Measurements from ENCODE around the gene ZFYVE28.

The ZFYVE28 gene

DNA sequence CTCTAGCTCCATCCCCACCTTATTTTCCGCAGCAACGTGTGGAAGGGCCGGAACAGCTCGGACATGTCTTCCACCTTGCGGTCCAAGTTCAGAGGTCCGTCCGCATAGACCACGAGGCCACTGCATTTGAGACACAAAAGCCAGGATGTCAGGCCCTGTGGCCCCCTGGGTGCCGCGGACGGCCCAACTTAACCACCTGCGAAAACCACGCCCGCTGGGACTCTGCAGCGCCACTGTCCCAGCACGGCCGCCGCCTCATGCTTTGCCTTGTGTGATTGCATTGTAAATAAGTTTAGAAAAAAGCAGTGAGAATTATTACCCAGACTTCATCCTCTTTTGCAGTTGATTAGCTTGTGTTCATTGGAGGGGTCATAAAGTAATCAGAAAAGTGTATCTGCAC, 98.3 kb downstream of the ZFYVE28 start:
- H3K9me3 ChIP-seq (ENCODE audit: control insufficient read depth, insufficient read depth, low read length) = no peaks in the 10 kb centered on the region
- H3K9ac ChIP-seq (ENCODE audit: low read depth, low read length) = no peak overlapping the region
- no peaks in the 10 kb centered on the region for H3K36me3 ChIP-seq (ENCODE audit: insufficient read depth, low read length)
- no peaks in the 10 kb centered on the region for H3K4me1 ChIP-seq (ENCODE audit: insufficient read depth, low read length)

GRCh38 chr4:2318885-2319284, 99.6 kb downstream of the ZFYVE28 start:
- Histone ChIP-seq H3K4me1 (ENCODE audit: insufficient read depth, low read length) (no peaks in the 10 kb centered on the region), H3K36me3 (ENCODE audit: insufficient read depth, low read length) (no peaks in the 10 kb centered on the region), H3K9ac (ENCODE audit: low read depth, low read length) (no peak overlapping the region), H3K9me3 (ENCODE audit: control insufficient read depth, insufficient read depth, low read length) (no peaks in the 10 kb centered on the region)

GRCh38 chr4:2318476-2318875, 100.0 kb downstream of the ZFYVE28 start:
- Histone ChIP-seq H3K4me1 (ENCODE audit: insufficient read depth, low read length) (no peaks in the 10 kb centered on the region), H3K36me3 (ENCODE audit: insufficient read depth, low read length) (no peaks in the 10 kb centered on the region), H3K9ac (ENCODE audit: low read depth, low read length) (no peak overlapping the region), H3K9me3 (ENCODE audit: control insufficient read depth, insufficient read depth, low read length) (no peaks in the 10 kb centered on the region)

DNA sequence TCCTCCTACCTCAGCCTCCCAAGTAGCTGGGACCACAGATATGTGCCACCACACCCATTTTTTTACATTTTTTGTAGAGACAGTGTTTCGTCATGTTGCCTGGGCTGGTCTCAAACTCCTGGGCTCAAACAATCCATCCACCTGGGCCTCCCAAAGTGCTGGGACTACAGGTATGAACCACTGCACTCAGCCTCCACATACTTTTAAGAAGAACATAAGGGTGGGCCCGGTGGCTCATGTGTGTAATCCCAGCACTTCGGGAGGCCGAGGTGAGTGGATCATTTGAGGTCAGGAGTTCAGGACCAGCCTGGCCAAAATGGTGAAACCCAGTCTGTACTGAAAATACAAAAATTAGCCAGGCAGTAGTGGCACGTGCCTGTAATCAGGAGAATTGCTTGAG, 105.1 kb downstream of the ZFYVE28 start:
- Histone ChIP-seq H3K9ac (ENCODE audit: low read depth, low read length) (no peak overlapping the region), H3K4me1 (ENCODE audit: insufficient read depth, low read length) (no peaks in the 10 kb centered on the region), H3K9me3 (ENCODE audit: control insufficient read depth, insufficient read depth, low read length) (no peaks in the 10 kb centered on the region), H3K36me3 (ENCODE audit: insufficient read depth, low read length) (no peaks in the 10 kb centered on the region)

DNA sequence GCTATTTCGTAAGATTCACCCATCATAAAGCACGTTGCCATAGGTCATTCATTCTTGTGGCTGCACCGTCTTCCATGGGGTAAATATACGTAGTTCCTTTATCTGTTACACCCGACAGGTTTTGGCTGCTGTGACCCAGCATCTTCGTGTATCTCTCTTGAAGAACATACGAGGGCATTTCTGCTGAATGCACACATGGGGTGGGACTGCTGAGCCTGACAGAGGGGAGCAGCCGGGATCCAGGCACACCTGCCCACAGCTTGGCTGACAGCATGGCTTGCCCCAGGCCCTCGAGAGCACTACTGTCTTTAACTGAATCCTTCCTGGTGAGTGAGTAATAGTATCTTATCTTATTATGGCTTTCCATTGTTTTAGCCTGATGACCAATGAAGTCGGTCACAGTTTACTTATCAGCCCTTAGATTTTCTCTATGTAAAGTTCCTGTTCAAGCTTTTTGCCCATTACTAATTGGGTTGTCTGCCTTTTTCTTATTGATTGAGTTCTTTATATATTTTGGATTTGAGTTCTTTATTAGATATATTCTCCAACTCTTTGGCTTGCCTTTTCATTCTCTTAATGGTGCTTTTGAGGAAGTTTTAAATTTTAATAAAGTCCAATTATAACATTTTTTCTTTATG, 111.6 kb downstream of the ZFYVE28 start:
- Histone ChIP-seq H3K4me1 (ENCODE audit: insufficient read depth, low read length) (no peaks in the 10 kb centered on the region), H3K36me3 (ENCODE audit: insufficient read depth, low read length) (no peaks in the 10 kb centered on the region), H3K9me3 (ENCODE audit: control insufficient read depth, insufficient read depth, low read length) (no peaks in the 10 kb centered on the region), H3K9ac (ENCODE audit: low read depth, low read length) (no peak overlapping the region)

DNA sequence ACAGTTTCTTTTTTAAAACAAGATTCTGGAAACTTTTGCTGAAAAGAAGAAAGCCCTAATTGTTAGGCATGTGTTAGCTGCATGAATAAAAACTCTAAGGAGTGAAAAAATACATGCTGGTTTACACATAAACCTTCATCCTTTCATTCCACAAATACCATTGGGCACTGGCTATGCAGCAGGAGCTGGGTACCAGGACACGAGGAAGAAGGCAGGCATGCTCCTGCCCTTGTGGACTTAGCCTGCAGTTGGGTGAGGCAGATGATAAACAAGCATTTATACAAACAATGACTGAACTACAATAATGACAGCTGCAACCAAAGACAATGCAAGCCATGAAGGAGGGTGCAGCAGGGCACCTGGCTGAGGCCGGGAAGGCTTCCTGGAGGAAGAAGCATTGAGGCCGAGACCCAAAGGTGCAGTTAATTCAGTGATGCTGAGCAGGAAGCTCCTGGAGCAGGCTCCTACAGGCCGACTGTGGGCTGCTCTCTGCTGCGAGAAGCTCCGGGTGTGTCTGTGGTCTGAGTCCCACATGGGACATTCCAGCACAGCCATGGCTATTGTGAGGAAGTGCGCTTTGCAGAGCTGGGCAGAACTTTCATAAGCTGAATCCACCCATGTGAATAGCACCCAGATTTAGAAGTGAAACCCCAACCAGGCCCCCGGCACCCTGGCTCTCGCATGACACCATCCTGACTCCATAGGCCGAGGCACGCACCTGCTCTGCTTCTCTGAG, 112.5 kb downstream of the ZFYVE28 start:
- Histone ChIP-seq H3K36me3 (ENCODE audit: insufficient read depth, low read length) (no peaks in the 10 kb centered on the region), H3K4me1 (ENCODE audit: insufficient read depth, low read length) (no peaks in the 10 kb centered on the region), H3K9ac (ENCODE audit: low read depth, low read length) (no peak overlapping the region), H3K9me3 (ENCODE audit: control insufficient read depth, insufficient read depth, low read length) (no peaks in the 10 kb centered on the region)

DNA sequence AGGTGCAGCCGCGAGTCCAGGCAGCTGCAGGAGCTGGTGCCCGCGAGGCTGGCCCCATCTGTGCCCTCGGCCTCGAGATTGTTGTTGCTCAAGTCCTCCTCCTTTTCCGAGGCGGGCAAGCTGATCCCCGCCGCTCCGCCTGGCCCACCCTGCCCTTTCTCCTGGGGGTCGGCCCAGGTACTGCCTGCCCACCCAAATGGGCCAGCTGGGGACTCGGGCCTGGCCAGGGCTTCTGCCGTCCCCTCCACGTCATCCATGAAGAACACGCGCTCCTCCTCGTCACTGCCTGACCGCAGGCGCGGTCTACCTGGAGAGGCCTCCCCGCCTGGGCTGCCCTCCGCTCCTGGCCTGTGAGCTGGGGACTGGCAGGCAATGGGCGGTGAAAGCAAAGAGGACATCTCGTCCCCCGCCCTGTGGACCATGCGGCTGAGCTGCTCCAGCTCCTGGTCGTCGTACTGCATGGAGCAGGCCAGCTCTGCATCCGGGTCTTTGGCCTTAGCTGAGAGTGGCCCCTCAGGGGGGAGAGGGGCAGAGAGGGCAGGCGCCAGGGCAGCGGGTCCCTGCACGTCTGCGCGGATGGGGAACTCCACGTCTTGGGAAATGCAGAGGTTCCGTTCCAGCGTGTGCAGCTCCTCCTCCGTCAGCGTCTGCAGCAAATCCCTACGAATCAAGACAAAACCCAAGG, 113.4 kb downstream of the ZFYVE28 start:
- Histone ChIP-seq H3K9ac (ENCODE audit: low read depth, low read length) (no peak overlapping the region), H3K9me3 (ENCODE audit: control insufficient read depth, insufficient read depth, low read length) (no peaks in the 10 kb centered on the region), H3K36me3 (ENCODE audit: insufficient read depth, low read length) (no peaks in the 10 kb centered on the region), H3K4me1 (ENCODE audit: insufficient read depth, low read length) (no peaks in the 10 kb centered on the region)

DNA sequence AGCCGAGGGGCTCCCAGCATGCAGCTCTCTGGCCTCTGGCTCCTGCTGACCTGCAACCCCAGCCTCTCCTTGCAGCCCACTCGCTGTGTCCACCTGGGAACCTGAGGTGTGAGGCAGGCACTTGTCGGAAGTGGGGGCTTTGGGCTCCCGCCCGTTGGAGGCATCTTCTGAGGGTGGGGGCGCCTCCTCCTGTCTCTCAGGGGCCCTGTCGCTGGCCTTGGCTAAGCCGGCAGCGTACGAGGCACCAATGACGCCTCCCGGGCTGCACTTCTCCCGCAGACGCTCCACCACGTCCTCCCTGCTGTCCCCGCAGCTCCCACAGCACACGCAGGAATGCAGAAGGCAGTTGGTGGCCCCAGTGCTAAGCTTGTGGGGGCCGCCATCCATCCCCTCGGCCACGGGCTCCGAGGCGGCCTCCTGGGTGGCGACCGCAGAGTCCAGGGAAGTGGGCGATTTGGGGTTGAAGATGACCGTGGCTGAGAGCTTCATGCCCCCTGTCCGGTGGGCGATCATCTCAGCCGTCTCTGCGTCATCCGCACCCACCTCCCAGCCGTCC, 114.0 kb downstream of the ZFYVE28 start:
- no peaks in the 10 kb centered on the region for H3K4me1 ChIP-seq (ENCODE audit: insufficient read depth, low read length)
- no peak overlapping the region for H3K9ac ChIP-seq (ENCODE audit: low read depth, low read length)
- H3K36me3 ChIP-seq (ENCODE audit: insufficient read depth, low read length) = no peaks in the 10 kb centered on the region
- H3K9me3 ChIP-seq (ENCODE audit: control insufficient read depth, insufficient read depth, low read length) = no peaks in the 10 kb centered on the region

GRCh38 chr4:2303686-2304320, 114.6 kb downstream of the ZFYVE28 start:
- no peaks in the 10 kb centered on the region for H3K9me3 ChIP-seq (ENCODE audit: control insufficient read depth, insufficient read depth, low read length)
- H3K36me3 ChIP-seq (ENCODE audit: insufficient read depth, low read length) = no peaks in the 10 kb centered on the region
- H3K9ac ChIP-seq (ENCODE audit: low read depth, low read length) = no peak overlapping the region
- no peaks in the 10 kb centered on the region for H3K4me1 ChIP-seq (ENCODE audit: insufficient read depth, low read length)

DNA sequence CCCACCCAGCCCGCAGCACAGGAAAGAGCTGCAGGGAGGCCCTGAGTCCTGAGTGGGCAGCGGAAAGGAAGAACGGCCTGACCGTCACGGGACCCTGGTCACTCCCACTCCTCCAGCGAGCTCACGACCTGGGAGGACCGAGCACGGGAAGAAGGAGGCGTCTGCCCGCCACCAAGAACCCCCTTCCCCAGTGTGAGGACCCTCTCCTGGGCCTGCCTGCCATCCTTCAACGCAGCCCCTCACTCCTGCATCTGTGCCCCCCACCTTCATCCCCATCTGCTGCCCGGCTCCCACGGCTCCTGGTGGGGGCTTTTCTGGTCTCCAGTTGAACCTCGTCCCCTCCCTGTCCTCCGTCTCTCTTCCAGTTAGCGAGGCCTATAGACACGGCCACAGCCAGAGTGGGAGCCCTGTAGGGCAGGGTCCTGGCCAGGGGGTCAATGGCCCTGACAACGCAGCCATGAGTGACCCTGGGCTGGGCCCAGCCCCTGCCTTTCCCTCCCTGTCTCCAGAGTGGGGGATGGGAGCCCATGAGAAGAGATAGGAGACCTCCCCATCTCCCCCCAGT, 115.2 kb downstream of the ZFYVE28 start:
- no peaks in the 10 kb centered on the region for H3K36me3 ChIP-seq (ENCODE audit: insufficient read depth, low read length)
- no peaks in the 10 kb centered on the region for H3K9me3 ChIP-seq (ENCODE audit: control insufficient read depth, insufficient read depth, low read length)
- H3K9ac ChIP-seq (ENCODE audit: low read depth, low read length) = no peak overlapping the region
- no peaks in the 10 kb centered on the region for H3K4me1 ChIP-seq (ENCODE audit: insufficient read depth, low read length)

- Histone ChIP-seq H3K9ac (ENCODE audit: low read depth, low read length) (no peak overlapping the region), H3K9me3 (ENCODE audit: control insufficient read depth, insufficient read depth, low read length) (no peaks in the 10 kb centered on the region), H3K4me1 (ENCODE audit: insufficient read depth, low read length) (no peaks in the 10 kb centered on the region), H3K36me3 (ENCODE audit: insufficient read depth, low read length) (no peaks in the 10 kb centered on the region)
These were observed 115.9 kb downstream of the ZFYVE28 start for GRCh38 chr4:2302387-2303119.

GRCh38 chr4:2301806-2302205, 116.6 kb downstream of the ZFYVE28 start:
- no peaks in the 10 kb centered on the region for H3K9me3 ChIP-seq (ENCODE audit: control insufficient read depth, insufficient read depth, low read length)
- H3K4me1 ChIP-seq (ENCODE audit: insufficient read depth, low read length) = no peaks in the 10 kb centered on the region
- no peak overlapping the region for H3K9ac ChIP-seq (ENCODE audit: low read depth, low read length)
- no peaks in the 10 kb centered on the region for H3K36me3 ChIP-seq (ENCODE audit: insufficient read depth, low read length)

DNA sequence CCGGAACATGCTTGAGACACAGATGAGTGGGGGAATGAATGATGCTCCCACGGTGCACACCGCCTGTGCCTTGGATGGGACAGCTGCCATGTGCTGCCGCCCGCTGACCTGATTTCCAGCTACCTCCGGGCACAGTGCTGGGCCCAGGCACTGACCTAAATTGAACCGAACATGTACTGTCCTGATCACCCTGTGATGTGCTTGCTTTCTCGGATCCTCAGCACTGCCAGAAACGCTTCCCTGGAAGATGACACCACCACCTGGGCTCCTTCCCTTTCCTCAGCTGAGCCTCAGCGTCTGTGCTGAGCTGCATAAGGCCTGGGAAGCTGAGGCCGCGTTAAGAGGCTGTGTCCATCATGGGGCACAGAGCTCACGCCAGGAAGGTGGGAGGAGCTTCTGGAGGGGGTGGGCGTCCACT, 117.2 kb downstream of the ZFYVE28 start:
- no peaks in the 10 kb centered on the region for H3K4me1 ChIP-seq (ENCODE audit: insufficient read depth, low read length)
- H3K9me3 ChIP-seq (ENCODE audit: control insufficient read depth, insufficient read depth, low read length) = no peaks in the 10 kb centered on the region
- H3K36me3 ChIP-seq (ENCODE audit: insufficient read depth, low read length) = no peaks in the 10 kb centered on the region
- H3K9ac ChIP-seq (ENCODE audit: low read depth, low read length) = no peak overlapping the region
